SHP77 treated with DMSO at 0.1 percent for 48 hours (cell line): Measurements from ENCODE around the gene NHERF2.

Experiments
- DNase-seq: peaks from one replicate; lab custom pipeline; 2025; lab: John Stamatoyannopoulos, UW

The NHERF2 gene

GRCh38 chr16:2061023-2061422 is 34.3 kb downstream of the NHERF2 start:
- no peak for DNase-seq

DNA sequence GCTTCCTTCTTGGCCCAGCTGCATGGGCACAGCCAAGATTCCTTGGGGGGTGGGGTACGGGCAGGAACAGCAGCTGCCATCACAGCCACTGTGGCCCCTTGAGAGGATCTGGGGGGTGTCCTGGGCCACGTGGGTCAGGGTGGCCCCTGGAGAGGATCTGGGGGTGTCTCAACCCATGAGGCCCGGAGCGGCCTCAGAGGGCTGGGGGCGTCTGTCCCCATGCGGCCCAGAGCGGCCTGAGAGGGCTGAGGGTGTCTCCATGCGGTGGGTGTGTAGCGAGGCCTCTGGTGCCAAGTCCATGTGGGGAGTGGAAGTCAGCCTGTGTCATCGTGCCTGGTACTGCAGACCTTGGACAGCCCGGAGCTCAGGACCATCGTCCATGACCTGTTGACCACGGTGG is 34.8 kb downstream of the NHERF2 start:
- no peak for DNase-seq

- no peak for DNase-seq
Observed at GRCh38 chr16:2062801-2063200, 36.1 kb downstream of the NHERF2 start.

- no peak for DNase-seq
Observed at GRCh38 chr16:2063861-2064260, 37.2 kb downstream of the NHERF2 start.

- no peak for DNase-seq
Observed at GRCh38 chr16:2064368-2064945, 37.8 kb downstream of the NHERF2 start.

DNA sequence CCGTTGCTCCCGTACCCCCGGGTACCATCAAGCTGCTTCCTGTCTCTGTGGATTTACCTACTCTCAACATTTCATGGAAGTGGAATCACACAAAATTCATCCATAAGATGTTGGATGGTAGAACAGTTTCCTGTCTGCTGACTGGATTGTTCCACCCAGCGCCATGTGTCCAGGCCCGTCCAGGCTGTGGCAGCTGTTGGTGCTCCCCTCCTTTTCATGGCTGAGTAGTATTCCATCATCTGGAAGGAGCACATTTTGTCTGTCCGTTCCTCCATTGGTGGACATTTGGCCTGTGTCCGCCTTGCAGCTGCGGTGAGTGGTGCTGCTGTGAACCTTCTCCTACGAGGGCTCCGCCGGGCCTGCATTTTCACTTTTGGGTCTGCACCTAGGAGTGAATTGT is 39.4 kb downstream of the NHERF2 start:
- no peak for DNase-seq

DNA sequence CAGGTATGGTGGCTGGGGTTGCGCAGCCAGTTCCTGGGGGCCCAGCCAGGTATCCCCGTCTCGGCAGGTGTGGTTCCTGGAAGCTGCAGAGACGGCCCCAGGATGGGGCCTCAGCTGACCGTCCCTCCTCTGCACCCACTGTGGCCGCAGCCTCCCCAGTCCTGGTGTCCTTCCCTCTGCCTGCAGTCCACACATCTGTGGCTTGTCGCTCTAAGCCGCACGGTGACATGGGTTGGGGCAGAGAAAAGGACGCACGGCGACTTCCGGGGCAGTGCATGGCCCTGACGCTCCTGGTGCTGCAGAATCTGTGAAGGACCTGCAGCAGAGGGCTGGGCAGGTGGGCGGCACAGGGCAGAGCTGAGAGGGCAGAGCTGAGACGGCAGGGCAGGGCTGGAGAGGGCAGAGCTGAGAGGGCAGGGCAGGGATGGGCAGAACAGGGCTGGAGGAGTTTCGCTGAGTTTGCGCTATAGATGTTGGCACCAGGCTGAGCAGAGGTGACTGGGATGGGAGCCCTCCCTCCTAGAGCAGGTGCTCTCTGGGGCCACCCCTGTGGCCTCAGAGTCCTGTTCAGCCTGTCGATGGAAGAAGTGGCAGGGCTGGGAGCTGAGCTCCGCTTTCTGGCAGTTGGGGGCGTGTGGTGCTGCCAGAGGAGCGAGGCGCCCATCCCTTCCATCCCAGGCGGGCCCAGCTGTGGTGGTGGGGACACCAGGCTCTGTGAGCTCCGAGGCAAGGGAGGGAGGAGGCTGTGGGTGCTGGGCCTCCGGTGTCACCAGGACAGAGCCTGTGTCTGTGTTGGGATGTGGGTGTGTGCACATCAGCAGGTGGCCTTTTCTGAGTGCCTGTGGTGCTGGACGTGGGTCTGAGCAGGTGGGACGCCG is 44.1 kb downstream of the NHERF2 start:
- DNase-seq = no peak

DNA sequence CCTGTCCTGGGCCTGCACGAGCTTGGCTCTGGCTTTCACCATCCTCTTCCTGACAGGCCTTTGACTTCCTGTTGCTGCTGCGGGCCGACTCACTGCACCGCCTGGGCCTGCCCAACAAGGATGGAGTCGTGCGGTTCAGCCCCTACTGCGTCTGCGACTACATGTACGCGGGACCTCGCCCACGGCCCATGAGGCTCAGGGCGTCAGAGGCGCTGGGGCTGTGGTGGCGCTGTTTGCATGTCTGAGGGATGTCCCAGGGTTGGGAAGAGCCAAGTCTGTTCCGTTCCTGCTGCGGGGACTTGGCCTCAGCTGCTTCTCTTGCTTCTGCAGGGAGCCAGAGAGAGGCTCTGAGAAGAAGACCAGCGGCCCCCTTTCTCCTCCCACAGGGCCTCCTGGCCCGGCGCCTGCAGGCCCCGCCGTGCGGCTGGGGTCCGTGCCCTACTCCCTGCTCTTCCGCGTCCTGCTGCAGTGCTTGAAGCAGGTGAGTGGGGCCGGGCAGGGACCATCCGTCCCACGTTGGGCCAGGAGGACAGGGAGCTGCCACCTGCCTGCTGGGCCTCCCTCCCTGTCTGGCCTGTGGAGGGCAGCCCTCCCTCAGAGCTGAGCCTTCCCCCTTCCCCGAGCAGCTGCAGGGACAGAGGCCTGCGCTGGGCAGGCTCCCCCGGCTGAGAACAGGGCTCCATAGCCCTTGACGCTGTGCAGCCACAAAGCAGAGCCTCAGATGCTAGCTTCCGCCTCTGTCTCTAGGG is 44.9 kb downstream of the NHERF2 start:
- DNase-seq = no peak

- DNase-seq = no peak
Observed at GRCh38 chr16:2072926-2073325, 46.2 kb downstream of the NHERF2 start.

DNA sequence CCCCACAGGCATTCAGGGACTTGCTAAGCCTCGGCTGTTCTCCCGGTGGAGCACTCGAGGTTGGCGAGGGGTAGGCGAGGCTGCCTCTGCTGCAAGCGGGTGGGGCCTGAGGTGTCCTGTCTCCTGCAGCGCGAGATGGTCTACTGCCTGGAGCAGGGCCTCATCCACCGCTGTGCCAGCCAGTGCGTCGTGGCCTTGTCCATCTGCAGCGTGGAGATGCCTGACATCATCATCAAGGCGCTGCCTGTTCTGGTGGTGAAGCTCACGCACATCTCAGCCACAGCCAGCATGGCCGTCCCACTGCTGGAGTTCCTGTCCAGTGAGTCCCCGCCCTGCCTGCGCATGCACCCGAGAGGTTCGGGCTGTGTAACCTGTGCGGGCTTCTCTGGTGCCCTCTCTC is 47.4 kb downstream of the NHERF2 start:
- no peak for DNase-seq

DNA sequence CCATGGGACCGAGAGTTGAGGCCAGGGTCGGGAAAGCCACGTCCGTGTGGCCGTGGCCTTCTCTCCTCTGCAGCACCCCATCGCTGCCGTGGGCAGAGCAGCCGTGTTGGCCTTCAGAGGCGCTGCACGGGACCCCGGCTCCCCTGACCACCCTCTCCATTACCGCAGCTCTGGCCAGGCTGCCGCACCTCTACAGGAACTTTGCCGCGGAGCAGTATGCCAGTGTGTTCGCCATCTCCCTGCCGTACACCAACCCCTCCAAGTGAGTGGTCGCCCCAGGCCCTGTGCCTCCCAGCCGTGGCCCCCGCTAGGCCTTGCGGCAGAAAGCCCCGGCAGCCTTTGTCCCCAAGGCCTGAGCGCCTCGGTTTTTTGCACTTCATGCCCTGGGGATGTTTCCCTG is 48.9 kb downstream of the NHERF2 start:
- DNase-seq = no peak

DNA sequence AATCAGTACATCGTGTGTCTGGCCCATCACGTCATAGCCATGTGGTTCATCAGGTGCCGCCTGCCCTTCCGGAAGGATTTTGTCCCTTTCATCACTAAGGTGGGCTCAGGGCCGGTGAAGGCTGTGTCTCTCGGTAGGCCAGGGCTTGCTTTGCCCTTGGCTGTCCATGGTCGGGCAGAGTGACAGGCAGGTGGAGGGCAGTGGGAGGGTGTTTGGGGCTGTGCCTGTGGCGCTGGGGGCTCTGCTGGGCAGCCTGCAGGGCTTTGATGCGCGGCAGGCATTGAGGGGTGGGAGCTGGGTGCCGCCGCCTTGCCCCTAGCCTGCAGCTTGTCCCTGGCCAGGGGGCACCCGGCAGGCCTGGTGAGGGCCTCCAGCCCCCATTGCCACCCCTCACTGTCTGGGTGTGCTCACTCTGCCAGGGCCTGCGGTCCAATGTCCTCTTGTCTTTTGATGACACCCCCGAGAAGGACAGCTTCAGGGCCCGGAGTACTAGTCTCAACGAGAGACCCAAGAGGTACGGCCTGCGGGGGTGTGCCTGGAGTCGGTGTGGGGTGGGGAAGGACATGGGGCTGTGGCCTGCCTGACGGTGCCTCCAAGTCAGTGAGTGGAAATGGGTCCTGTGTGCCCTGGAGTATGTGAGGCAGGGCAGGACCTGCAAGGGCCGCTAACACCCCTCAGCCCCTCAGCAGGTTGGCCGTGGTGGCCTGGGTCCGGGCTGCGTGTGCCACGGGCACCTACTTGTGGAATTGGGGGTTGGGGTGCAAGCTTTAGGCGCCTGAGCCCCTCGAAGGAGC is 49.6 kb downstream of the NHERF2 start:
- DNase-seq = no peak

- no peak for DNase-seq
Observed at GRCh38 chr16:2077016-2077415, 50.3 kb downstream of the NHERF2 start.

DNA sequence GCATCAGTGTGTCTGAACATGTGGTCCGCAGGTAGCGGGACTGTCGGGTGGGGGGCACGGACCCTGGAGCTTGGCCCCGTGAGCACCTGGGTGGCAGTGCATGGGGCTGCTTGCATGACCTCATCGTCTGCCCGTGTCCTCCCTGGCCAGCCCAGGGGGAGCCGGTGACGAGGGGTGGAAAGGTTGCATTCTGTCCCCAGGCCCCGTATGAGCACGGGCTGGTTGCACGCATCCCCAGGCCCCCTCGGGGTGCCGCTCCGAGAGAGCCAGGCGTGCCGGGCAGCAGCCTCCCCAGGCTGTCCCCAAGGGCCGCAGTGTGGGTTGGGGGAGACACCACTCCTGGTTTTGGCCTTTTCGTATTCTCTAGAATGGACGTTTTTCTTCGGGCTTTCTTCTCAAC is 51.0 kb downstream of the NHERF2 start:
- DNase-seq = no peak

DNA sequence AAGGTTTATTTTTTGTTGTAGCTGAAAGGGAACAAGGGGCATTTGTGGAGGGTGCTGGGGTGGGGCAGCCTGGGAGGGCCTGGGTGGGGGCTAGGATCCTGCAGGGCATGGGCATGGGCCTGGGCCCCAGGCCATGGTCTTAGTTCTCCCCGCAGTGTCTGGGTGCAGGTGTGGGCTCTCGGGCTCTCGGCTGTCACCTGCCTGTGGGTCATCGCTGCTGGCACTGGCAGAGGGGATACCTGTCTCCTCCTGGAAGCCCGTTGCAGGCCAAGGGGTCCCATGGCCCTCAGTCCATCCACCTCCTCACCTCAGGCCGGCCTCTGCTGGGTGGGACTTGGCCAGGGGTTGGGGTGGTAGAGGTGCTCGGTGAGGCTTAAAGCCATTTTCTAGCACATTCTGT is 51.4 kb downstream of the NHERF2 start:
- DNase-seq = no peak

GRCh38 chr16:2078691-2079090 is 52.0 kb downstream of the NHERF2 start:
- DNase-seq = no peak

DNA sequence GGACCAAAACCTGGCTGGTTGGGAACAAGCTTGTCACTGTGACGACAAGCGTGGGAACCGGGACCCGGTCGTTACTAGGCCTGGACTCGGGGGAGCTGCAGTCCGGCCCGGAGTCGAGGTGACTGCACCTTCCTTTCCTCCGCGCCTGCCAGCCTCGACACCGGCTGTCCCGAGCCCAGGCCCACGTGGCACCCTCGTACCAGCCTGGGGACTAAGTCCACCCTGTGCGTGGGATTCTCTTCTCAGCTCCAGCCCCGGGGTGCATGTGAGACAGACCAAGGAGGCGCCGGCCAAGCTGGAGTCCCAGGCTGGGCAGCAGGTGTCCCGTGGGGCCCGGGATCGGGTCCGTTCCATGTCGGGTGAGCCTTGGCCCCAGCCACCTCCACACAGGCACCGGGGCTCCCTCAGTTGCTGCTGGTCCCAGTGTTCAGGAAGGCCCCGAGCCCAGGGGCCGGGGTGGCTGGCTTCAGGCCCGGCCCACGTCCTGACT is 52.7 kb downstream of the NHERF2 start:
- DNase-seq = no peak

DNA sequence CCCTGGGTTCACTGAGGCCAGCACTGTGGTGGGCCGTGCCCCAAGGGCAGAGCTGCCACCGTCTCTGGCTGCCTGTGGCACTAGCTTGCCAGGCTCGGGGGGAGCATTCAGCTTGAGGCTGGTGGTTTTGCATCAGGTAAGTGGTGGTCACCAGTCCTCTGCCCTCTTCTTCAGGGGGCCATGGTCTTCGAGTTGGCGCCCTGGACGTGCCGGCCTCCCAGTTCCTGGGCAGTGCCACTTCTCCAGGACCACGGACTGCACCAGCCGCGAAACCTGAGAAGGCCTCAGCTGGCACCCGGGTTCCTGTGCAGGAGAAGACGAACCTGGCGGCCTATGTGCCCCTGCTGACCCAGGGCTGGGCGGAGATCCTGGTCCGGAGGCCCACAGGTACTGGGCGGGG is 53.3 kb downstream of the NHERF2 start:
- DNase-seq = no peak

GRCh38 chr16:2081201-2082084 is 54.7 kb downstream of the NHERF2 start:
- no peak for DNase-seq

DNA sequence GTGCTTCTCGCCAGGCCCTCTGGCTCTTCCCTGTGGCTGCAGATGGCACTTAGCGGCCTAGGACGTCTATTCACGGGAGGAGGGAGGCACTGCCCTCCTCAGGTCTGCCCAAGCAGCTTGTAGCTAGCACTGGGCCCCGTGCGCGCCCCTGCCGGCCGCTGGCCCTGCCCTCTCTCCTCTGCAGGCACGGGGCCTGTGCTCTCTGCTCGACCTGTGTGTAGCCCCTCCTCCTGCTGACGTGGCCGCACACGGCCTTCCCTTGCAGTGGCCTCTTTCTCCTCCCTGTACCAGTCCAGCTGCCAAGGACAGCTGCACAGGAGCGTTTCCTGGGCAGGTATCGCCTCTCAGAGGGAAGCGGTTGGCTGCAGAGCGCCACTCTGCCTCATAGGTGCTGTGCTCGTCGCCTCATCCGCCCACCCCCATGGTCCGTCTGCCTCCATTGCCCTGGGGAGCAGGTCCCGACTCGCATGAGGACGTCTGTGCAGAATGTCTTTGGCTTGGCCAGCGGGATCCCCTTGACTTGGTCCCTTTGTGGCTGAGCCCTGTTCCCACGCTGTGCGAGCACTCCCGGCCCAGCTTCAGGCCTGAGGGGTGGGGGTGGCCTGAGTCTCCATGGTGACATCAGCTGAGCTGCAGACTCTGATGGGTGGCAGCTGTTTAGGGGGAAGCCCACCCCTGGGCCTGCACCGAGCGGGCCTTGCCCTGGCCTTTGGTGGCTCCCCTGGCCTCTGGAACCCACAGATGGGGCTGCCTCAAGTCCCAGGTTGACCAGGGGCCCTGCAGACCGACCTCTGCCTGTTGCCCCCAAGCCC is 55.7 kb downstream of the NHERF2 start:
- DNase-seq = no peak
